HepG2 (cell line): Measurements from ENCODE around the gene SYTL1. TPM values are rescaled to one million over a fixed set of nuclear protein-coding genes. Genes with fewer than 3 reads are reported as not detected.

Source experiments
- ATAC-seq: fragments of 200-7000 bp; cut with Tn5 transposase; 3 replicates; pipeline ENCODE4 v1.9.1; 2020; ENCODE audit warnings: mild to moderate bottlenecking, moderate library complexity
- BruUV-seq: library from RNA; stranded (reverse); fragments of 400-500 nt; replicated peaks from 2 replicates; lab custom pipeline; 2021; lab: Mats Ljungman, UMichigan
- CTCF ChIA-PET: fragments of 300-600 bp; formaldehyde crosslinking; extraction: SDS; loops from one replicate; lab custom pipeline; 2021; ENCODE audit warnings: low total read pairs, inconsistent platforms, low intra/inter-chr PET ratio; lab: Yijun Ruan, JAX
- POLR2A ChIA-PET: fragments of 350-600 bp; sonication (Branson Sonifier 250); formaldehyde crosslinking; loops from one replicate; lab custom pipeline; 2020; ENCODE audit warnings: antibody characterized with exemption, inconsistent platforms; lab: Yijun Ruan, JAX
- DNase-seq: peaks from one replicate; pipeline ENCODE4 v3.0.0-alpha.2; 2015; ENCODE audit warnings: low spot score
- FAIRE-seq: peaks from 3 replicates; lab custom pipeline; 2011; peaks lifted over from hg19 to GRCh38; lab: Jason Lieb, UNC
- H2AFZ ChIP-seq: one replicate; pipeline ENCODE4 v1.6.1; 2011; ENCODE audit warnings: low read length, inconsistent platforms
- H3K27ac ChIP-seq: fragments of 300-600 bp; 3 replicates; pipeline ENCODE4 v1.8.0; 2011; ENCODE audit warnings: mixed run types, mild to moderate bottlenecking, mixed read lengths, low read length, inconsistent platforms; ENCODE audit not compliant: insufficient read depth; ENCODE audit errors: extremely low read length
- H3K27me3 ChIP-seq, 2 experiments: fragments of 200-600 bp in 1 of 2; 2 replicates in 1 of 2; 3 replicates in 1 of 2; pipeline versions ENCODE4 v1.6.0 to v1.8.0; 2011; ENCODE audit warnings: low read length in 2 of 2, mild to moderate bottlenecking in 2 of 2, moderate library complexity in 2 of 2, inconsistent platforms in 1 of 2; ENCODE audit not compliant: insufficient read depth in 2 of 2, control insufficient read depth in 1 of 2
- H3K36me3 ChIP-seq, 2 experiments: fragments of 200-600 bp in 1 of 2; replicated peaks in 1 of 2; 2 replicates in 1 of 2; 3 replicates in 1 of 2; pipeline versions ENCODE4 v1.5.1 to v1.8.0; 2011; ENCODE audit warnings: low read length in 2 of 2, inconsistent platforms in 1 of 2; ENCODE audit not compliant: insufficient read depth in 2 of 2, control insufficient read depth in 1 of 2
- H3K4me1 ChIP-seq: 2 replicates; pipeline ENCODE4 v1.5.1; 2012; ENCODE audit warnings: low read length, inconsistent platforms; ENCODE audit not compliant: insufficient read depth
- H3K4me2 ChIP-seq: 2 replicates; pipeline ENCODE4 v1.6.0; 2011; ENCODE audit warnings: low read depth, low read length, inconsistent platforms
- H3K4me3 ChIP-seq, 3 experiments: fragments of 200-600 bp in 1 of 3; sonication (generic), shearing (Covaris generic) in 1 of 3; replicated peaks in 1 of 3; 2 replicates each; pipeline ENCODE4 v1.5.1; 2011 to 2016; ENCODE audit warnings: low read length in 3 of 3, inconsistent platforms in 2 of 3, low read depth in 2 of 3, mild to moderate bottlenecking in 2 of 3, control low read depth in 1 of 3, mixed read lengths in 1 of 3; ENCODE audit not compliant: insufficient read depth in 1 of 3
- H3K79me2 ChIP-seq: one replicate; pipeline ENCODE4 v1.6.1; 2011; ENCODE audit warnings: low read length, inconsistent platforms; ENCODE audit not compliant: insufficient read depth
- H3K9ac ChIP-seq: 2 replicates; pipeline ENCODE4 v1.6.0; 2011; ENCODE audit warnings: mild to moderate bottlenecking, low read depth, low read length, inconsistent platforms; ENCODE audit not compliant: insufficient read depth
- H3K9me3 ChIP-seq: 2 replicates; pipeline ENCODE4 v1.5.1; 2012; ENCODE audit warnings: mild to moderate bottlenecking, low read length
- H4K20me1 ChIP-seq: 2 replicates; pipeline ENCODE4 v1.6.0; 2011; ENCODE audit warnings: inconsistent platforms, mild to moderate bottlenecking, low read length, moderate library complexity; ENCODE audit not compliant: insufficient read depth
- FOXP1 ChIP-seq, 2 experiments: fragments of 450-650 bp in 1 of 2; IDR thresholded peaks; 2 replicates each; pipeline ENCODE4 v1.6.1; 2017 to 2018; ENCODE audit warnings: antibody characterized with exemption in 1 of 2
- JUNB ChIP-seq: sonication (generic); formaldehyde crosslinking; IDR thresholded peaks from 2 replicates; pipeline ENCODE4 v1.8.0; 2022; ENCODE audit warnings: missing genetic modification reagents, mild to moderate bottlenecking, borderline replicate concordance
- KLF13 ChIP-seq: sonication (generic); formaldehyde crosslinking; IDR thresholded peaks from 2 replicates; pipeline ENCODE4 v1.4.0; 2020; ENCODE audit warnings: mild to moderate bottlenecking, missing genetic modification reagents
- POLR2G ChIP-seq: fragments of 200-400 bp; formaldehyde crosslinking; IDR thresholded peaks from 2 replicates; pipeline ENCODE4 v1.6.1; 2018; ENCODE audit warnings: mild to moderate bottlenecking, low read depth, low read length, moderate library complexity
- RELA ChIP-seq: sonication (generic); formaldehyde crosslinking; IDR thresholded peaks from 2 replicates; pipeline ENCODE4 v1.4.0; 2020; ENCODE audit warnings: missing genetic modification reagents
- SRY ChIP-seq: sonication (generic); formaldehyde crosslinking; IDR thresholded peaks from 2 replicates; pipeline ENCODE4 v1.8.0; 2022; ENCODE audit warnings: mild to moderate bottlenecking, missing genetic modification reagents
- SSRP1 ChIP-seq: IDR thresholded peaks from 2 replicates; pipeline ENCODE4 v1.6.1; 2016; ENCODE audit warnings: control low read depth
- STAG1 ChIP-seq: sonication (generic); formaldehyde crosslinking; IDR thresholded peaks from 2 replicates; pipeline ENCODE4 v1.4.0; 2020; ENCODE audit warnings: missing genetic modification reagents
- THRA ChIP-seq: sonication (generic); formaldehyde crosslinking; IDR thresholded peaks from 2 replicates; pipeline ENCODE4 v1.4.0; 2020; ENCODE audit warnings: missing genetic modification reagents, borderline replicate concordance
- ZNF343 ChIP-seq: sonication (generic); formaldehyde crosslinking; IDR thresholded peaks from 2 replicates; pipeline ENCODE4 v1.4.0; 2020; ENCODE audit warnings: mild to moderate bottlenecking, missing genetic modification reagents
- ZNF432 ChIP-seq: sonication (generic); formaldehyde crosslinking; IDR thresholded peaks from 2 replicates; pipeline ENCODE4 v1.5.0; 2020; ENCODE audit warnings: missing genetic modification reagents, mild to moderate bottlenecking, borderline replicate concordance
- ZNF629 ChIP-seq: sonication (generic); formaldehyde crosslinking; conservative IDR thresholded peaks from 2 replicates; pipeline ENCODE4 v1.5.0; 2020; ENCODE audit warnings: missing genetic modification reagents
- ZNF644 ChIP-seq: IDR thresholded peaks from 2 replicates; pipeline ENCODE4 v1.6.1; 2016; ENCODE audit warnings: low read depth
- ZSCAN25 ChIP-seq: sonication (generic); formaldehyde crosslinking; IDR thresholded peaks from 2 replicates; pipeline ENCODE4 v1.8.0; 2022; ENCODE audit warnings: mild to moderate bottlenecking, missing genetic modification reagents
- WGBS: methylation state at CpG from one replicate; pipeline ENCODE4 v1.1.6; 2017; ENCODE audit warnings: low lambda C conversion rate; 5-methylcytosine and 5-hydroxymethylcytosine counted together
- in situ Hi-C: cut with HindIII; loops from 2 replicates; pipeline ENCODE4 v1.10.0; 2017; ENCODE audit warnings: low pct_unique_long_range_greater_than_20kb; ENCODE audit not compliant: extremely low pct_ligation_motif_present
- intact Hi-C: fragments of 100-400 bp; cut with micrococcal nuclease; formaldehyde crosslinking; loops from one replicate; pipeline ENCODE4 v1.10.0; 2022; ENCODE audit not compliant: unreplicated experiment
- polyA plus RNA-seq, 8 experiments: library from polyadenylated mRNA; depleted of rRNA in 3 of 8; stranded (reverse) in 7 of 8; unstranded in 1 of 8; fragments of >200 nt; fragmentation: Illumina TruSeq in 4 of 8; extraction: Trizol in 4 of 8; gene quantifications; 2 replicates each; pipeline versions ENCODE4 v1.2.1 to v1.2.3, GENCODE V29; 2011 to 2016; ENCODE audit warnings: low read depth in 4 of 8, missing spikeins in 1 of 8, mixed read lengths in 1 of 8; ENCODE audit not compliant: insufficient read depth in 1 of 8
- total RNA-seq, 5 experiments: library from RNA; depleted of rRNA; stranded (reverse); fragments of >200 nt; fragmentation: Illumina TruSeq; extraction: Trizol; gene quantifications; 2 replicates each; pipeline ENCODE4 v1.2.3, GENCODE V29; 2016; ENCODE audit warnings: low read depth in 1 of 5
- TF ChIP-seq, protein P1 (sequence below): sonication (generic); formaldehyde crosslinking; IDR thresholded peaks from 2 replicates; pipeline ENCODE4 v1.4.0; 2020; ENCODE audit warnings: missing genetic modification reagents, low read depth, mild to moderate bottlenecking, borderline replicate concordance

Gene SYTL1
- total and polyA plus RNA-seq, 2 of the 13 experiments (the other 11 are each of a cell fraction or from before 2014, with no cell fraction given) = 11.1 to 17.8 TPM

DNA sequence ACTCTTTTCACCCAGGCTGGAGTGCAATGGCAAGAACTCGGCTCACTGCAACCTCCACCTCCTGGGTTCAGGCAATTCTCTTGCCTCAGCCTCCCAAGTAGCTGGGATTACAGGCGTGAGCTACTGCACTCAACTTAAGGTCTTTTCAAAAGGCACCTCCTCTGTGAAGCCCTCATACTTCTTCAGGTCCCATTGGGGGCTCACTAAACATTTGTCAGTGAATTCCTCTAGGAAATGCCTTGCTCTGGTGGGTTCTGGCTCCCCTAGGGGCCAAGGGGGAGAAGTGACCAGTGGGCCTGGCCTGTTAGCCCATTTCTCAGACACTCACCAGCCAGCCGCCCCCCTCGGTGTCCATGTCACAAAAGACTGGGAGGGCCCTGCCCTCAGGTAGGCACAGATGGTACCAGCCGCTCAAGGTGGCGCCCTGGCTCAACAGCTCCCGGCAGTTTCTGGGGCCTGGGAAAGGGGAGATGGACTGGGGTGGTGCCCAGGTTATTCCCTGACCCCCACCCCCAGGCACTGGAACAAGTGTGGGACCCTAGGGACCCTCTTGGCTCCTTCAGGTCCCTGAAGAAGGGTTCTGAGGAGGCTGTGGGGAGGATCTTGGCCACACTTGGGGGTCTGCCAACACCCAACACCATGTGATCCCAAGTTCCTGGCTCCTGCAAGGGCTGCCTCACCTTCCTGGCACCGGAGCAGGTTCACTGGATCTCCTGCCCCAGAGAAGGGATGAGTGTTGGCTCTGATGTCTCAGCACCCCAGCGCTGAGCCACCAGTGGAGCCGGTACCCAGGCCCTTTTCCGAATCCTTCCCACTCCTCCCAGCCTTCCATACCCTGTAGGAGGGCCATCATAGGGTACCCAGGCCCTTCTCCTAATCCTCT is 31.2 kb downstream of the SYTL1 start:
- FAIRE-seq = no peak

GRCh38 chr1:27374362-27375086 is 32.7 kb downstream of the SYTL1 start, which contains the start of gene FCN3:
Gene FCN3 (minus strand): TSS chr1:27374824. CDS start chr1:27374818, 6 bp downstream.
- Histone ChIP-seq H2AFZ (no peak within 1 kb of the TSS), H3K27me3 (peaks cover 7 to 36% of the 10 kb centered on the region in 2 experiments; a peak in 4 of 5 replicates), H3K9ac (no peak within 1 kb of the TSS), H3K4me1 (no peaks in the 10 kb centered on the region), H3K4me2 (no peak within 1 kb of the TSS), H3K79me2 (no peaks in the 10 kb centered on the region), H4K20me1 (no peaks in the 10 kb centered on the region), H3K9me3 (no peaks in the 10 kb centered on the region), H3K36me3 (no peaks in the 10 kb centered on the region), H3K4me3 (no peak within 1 kb of the TSS), H3K27ac (no peak within 1 kb of the TSS)
- ChIA-PET POLR2A (no interaction called here), CTCF (no interaction called here)
- in situ Hi-C loops = no loop called here
- WGBS = 5% methylated on average over 4 of the region's 4 CpGs
- BruUV-seq = no TSS peak
- no peak for FAIRE-seq
- no peak for DNase-seq
- intact Hi-C loops = no loop called here
- no peak for ATAC-seq
- no peak for TF ChIP-seq POLR2G
- TF ChIP-seq THRA (CRISPR knock-in tag) = no peak
- TF ChIP-seq FOXP1 (IDR thresholded peaks at IDR 0.05) = no peak
- TF ChIP-seq FOXP1 (CRISPR knock-in tag; IDR thresholded peaks at IDR 0.05) = no peak
- TF ChIP-seq SRY (CRISPR knock-in tag) = no peak
- no peak for TF ChIP-seq KLF13
- no peak for TF ChIP-seq JUNB
- no peak for TF ChIP-seq SSRP1
- no peak for TF ChIP-seq ZNF644 (CRISPR knock-in tag)
- TF ChIP-seq, protein P1, sequence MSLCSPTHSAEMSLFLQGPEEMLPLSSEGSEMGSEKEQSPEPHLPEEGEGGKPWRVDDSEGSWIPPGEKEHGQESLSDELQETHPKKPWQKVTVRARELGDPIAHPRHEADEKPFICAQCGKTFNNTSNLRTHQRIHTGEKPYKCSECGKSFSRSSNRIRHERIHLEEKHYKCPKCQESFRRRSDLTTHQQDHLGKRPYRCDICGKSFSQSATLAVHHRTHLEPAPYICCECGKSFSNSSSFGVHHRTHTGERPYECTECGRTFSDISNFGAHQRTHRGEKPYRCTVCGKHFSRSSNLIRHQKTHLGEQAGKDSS (CRISPR knock-in tag) = no peak
- TF ChIP-seq ZNF343 (CRISPR knock-in tag) = no peak
- no peak for TF ChIP-seq ZNF432
- no peak for TF ChIP-seq RELA

More for the DNA sequence above, 31.2 kb downstream of the SYTL1 start:
- Histone ChIP-seq H3K36me3 (no peaks in the 10 kb centered on the region), H3K4me3 (no peak overlapping the region), H2AFZ (no peak overlapping the region), H3K79me2 (no peaks in the 10 kb centered on the region), H4K20me1 (no peaks in the 10 kb centered on the region), H3K27ac (no peak overlapping the region), H3K9ac (no peak overlapping the region), H3K27me3 (peaks cover 5 to 33% of the 10 kb centered on the region in 2 experiments; a peak in 4 of 5 replicates), H3K9me3 (no peaks in the 10 kb centered on the region), H3K4me2 (no peak overlapping the region), H3K4me1 (peaks cover 2% of the 10 kb centered on the region)
- CTCF ChIA-PET = interaction anchor here (1.6 kb wide), 1 partner anchor 16 kb away, joined by 6 read pairs; no protein-coding TSS in a partner anchor
- in situ Hi-C loops (no loop called here), intact Hi-C loops (loop anchor here (1.0 kb wide), 1 partner anchor 16 kb away; no protein-coding TSS in a partner anchor)
- no TSS peak for BruUV-seq
- no peak for DNase-seq
- TF ChIP-seq STAG1 (CRISPR knock-in tag) (peak; percentile 32), ZSCAN25 (CRISPR knock-in tag) (no peak), ZNF629 (CRISPR knock-in tag) (peak; percentile 93)
- ATAC-seq = peak; percentile 70
- 52% methylated on average over 9 of the region's 11 CpGs for WGBS
- POLR2A ChIA-PET = no interaction called here
